Loucy (cell line): ENCODE measurements around the gene PMEPA1.

Experiments used
- EZH2phosphoT487 ChIP-seq: fragments of 200-600 bp; IDR thresholded peaks from 2 replicates; pipeline ENCODE4 v1.6.1; 2018; ENCODE audit warnings: antibody characterized with exemption, mild to moderate bottlenecking, moderate library complexity, borderline replicate concordance
- TF ChIP-seq, protein P1 (sequence below): fragments of 200-600 bp; sonication (generic); conservative IDR thresholded peaks from 2 replicates; pipeline ENCODE4 v1.5.1; 2014; ENCODE audit warnings: mild to moderate bottlenecking, antibody characterized with exemption, low read length

DNA sequence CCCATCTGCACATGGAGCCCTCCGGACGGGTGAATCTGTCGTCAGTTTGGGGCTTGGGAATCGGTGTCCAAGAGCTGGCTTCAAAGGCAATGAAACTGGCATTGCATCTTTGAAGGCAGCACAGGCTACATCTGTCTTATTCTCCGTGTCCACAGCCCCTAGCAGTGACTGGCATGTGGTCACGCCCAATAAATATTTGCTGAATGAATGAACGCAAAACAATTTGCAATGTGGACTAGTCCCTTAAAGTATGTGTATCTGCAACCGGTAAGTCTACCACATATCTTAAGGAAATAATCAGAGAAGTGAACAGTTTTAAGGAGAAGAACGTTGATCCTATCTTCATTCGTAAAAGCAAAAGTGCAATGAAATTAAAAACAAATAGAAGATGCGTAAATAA, 8.0 kb upstream of the PMEPA1 start:
- TF ChIP-seq, protein P1, sequence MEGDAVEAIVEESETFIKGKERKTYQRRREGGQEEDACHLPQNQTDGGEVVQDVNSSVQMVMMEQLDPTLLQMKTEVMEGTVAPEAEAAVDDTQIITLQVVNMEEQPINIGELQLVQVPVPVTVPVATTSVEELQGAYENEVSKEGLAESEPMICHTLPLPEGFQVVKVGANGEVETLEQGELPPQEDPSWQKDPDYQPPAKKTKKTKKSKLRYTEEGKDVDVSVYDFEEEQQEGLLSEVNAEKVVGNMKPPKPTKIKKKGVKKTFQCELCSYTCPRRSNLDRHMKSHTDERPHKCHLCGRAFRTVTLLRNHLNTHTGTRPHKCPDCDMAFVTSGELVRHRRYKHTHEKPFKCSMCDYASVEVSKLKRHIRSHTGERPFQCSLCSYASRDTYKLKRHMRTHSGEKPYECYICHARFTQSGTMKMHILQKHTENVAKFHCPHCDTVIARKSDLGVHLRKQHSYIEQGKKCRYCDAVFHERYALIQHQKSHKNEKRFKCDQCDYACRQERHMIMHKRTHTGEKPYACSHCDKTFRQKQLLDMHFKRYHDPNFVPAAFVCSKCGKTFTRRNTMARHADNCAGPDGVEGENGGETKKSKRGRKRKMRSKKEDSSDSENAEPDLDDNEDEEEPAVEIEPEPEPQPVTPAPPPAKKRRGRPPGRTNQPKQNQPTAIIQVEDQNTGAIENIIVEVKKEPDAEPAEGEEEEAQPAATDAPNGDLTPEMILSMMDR, result no peak
- no peak for TF ChIP-seq EZH2phosphoT487
